Measurements from ENCODE around the gene MXRA7.
"Not testable (repeated sequence)": the region's sequence is repeated elsewhere in the genome, so short reads cannot be mapped to it uniquely, and the experiment has no call there.

Gene MXRA7

GRCh38 chr17:76641501-76641900 is 69.3 kb downstream of the MXRA7 start:
- no peak for DNase-seq

- DNase-seq: no peak
Measured at GRCh38 chr17:76640550-76641380, 70.0 kb downstream of the MXRA7 start.

DNA sequence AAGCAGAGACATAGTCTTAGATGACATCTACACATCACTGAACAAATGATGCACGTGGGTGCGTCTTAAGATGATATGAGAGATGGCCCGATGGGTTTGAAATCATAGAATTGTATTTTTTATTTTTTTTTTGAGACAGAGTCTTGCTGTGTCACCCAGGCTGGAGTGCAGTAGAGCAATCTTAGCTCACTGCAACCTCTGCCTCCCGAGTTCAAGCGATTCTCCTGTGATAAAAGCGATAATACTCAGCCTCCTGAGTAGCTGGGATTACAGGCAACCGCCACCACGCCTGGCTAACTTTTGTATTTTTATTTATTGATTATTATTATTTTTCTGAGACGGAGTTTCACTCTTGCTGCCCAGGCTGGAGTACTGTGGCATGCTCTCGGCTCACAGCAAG is 72.5 kb downstream of the MXRA7 start:
- no peak for DNase-seq

GRCh38 chr17:76636486-76637206 is 74.1 kb downstream of the MXRA7 start:
- not testable (repeated sequence) for DNase-seq

DNA sequence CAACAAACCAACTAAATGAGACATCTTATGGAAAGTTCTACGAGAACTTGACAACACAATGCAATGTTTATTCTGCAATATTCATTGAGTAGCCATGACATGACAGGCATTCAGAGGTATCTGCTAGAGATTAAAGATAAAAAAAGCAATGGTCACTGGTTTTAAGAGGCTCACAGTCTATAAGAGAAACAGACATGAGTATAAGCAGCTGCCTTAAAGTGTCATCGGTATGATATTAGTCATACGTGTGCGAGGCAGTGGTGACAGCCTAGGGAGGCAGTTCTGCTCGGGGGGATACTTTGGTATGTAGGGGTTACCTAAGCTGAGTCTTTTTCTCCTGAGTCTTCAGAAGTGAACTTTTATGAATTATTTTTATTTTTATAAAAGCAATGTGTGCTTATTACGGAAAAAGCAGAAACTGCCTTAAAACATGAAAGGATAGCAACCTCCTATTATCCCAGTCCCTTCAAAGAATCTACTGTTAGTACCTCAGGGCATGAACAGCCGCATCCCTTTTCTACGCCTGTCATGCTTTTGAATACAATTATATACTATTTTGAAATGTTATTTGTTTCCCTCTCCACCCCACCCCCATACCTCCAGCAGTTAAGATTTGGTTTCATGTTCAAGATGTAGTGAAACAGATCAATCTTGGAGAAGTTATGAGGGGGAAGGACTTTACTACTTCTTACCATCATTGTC is 75.0 kb downstream of the MXRA7 start:
- no peak for DNase-seq

DNA sequence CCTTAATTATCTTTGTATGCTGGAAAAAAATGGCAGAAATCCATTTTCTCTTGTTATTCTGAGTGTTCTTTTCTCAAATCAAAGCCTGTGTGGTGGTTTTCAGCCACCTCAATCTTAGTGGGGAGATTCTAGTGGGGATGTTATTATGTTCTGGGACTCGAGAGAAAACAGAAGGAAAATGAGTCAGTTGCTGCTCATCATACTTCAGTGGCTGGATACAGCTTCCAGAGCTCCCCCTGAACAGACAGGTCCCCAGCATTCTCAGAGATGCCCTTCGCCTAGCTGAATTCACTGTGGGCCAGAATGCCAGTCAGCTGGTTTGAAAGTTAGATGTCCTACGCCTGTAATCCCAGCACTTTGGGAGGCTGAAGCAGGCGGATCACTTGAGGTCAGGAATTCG is 75.7 kb downstream of the MXRA7 start:
- DNase-seq: no peak

- no peak for DNase-seq
Measured at GRCh38 chr17:76633628-76634328, 77.0 kb downstream of the MXRA7 start.

- no peak for DNase-seq
Measured at GRCh38 chr17:76631821-76632565, 78.8 kb downstream of the MXRA7 start.

GRCh38 chr17:76630151-76630550 is 80.6 kb downstream of the MXRA7 start:
- DNase-seq: no peak
